ENCODE data around the gene TENM4.

DNA sequence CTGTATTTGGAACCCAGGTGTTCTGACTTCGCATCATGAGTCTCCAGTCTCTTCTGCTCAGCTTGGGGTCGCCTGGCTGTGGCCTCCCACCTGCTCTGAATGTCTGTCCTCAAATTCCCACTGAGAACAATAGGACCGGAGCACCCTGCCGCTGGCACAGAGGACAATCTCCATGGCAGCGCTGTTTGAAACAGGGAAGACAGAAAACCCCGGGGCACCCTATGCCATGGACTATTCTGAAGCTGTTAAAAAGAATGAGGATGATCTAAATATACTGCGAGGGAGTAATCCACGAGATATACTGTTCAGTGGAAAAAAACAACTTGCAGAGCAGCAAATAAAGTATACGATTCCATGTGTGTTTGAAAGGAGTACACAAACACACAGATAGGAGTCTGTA lies 450.6 kb downstream of the TENM4 start:
- TF ChIP-seq SAP30 (IDR thresholded peaks at IDR 0.05; ENCODE audit: insufficient read depth, insufficient replicate concordance, low read length) = no peak
- TF ChIP-seq CTCF (IDR thresholded peaks at IDR 0.05; ENCODE audit: control extremely low read depth in 1 of 3, insufficient read depth in 1 of 3, low read depth in 1 of 3, low read length in 3 of 3) = no peak
- TF ChIP-seq CBX5 (IDR thresholded peaks at IDR 0.05; ENCODE audit: low read depth, low read length) = no peak
- TF ChIP-seq RAD21 (IDR thresholded peaks at IDR 0.05 in 1 of 2, conservative IDR thresholded peaks at IDR 0.05 in 1 of 2; ENCODE audit: low read depth in 2 of 2, low read length in 2 of 2) = no peak
- no peak for TF ChIP-seq POLR2A (IDR thresholded peaks at IDR 0.05; ENCODE audit: control extremely low read depth in 1 of 2, low read depth in 2 of 2, low read length in 2 of 2)
- no peak for TF ChIP-seq POLR2AphosphoS5 (IDR thresholded peaks at IDR 0.05; ENCODE audit: low read depth, low read length)
- TF ChIP-seq, protein P1, sequence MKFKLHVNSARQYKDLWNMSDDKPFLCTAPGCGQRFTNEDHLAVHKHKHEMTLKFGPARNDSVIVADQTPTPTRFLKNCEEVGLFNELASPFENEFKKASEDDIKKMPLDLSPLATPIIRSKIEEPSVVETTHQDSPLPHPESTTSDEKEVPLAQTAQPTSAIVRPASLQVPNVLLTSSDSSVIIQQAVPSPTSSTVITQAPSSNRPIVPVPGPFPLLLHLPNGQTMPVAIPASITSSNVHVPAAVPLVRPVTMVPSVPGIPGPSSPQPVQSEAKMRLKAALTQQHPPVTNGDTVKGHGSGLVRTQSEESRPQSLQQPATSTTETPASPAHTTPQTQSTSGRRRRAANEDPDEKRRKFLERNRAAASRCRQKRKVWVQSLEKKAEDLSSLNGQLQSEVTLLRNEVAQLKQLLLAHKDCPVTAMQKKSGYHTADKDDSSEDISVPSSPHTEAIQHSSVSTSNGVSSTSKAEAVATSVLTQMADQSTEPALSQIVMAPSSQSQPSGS (IDR thresholded peaks at IDR 0.05; ENCODE audit: low read length) = no peak
- TF ChIP-seq RXRA (IDR thresholded peaks at IDR 0.05; ENCODE audit: insufficient read depth, low read depth, low read length) = no peak
- TF ChIP-seq CEBPB (IDR thresholded peaks at IDR 0.05; ENCODE audit: low read depth, low read length) = no peak
- TF ChIP-seq USF2 (IDR thresholded peaks at IDR 0.05; ENCODE audit: low read length) = no peak
- no peak for TF ChIP-seq PHF8 (conservative IDR thresholded peaks at IDR 0.05; ENCODE audit: low read depth, low read length)
